SU-DHL-6 (cell line): Measurements from ENCODE around the gene GPR155.

ENCODE experiments used
- H2AFZ ChIP-seq: fragments of 200-600 bp; sonication (generic); 2 replicates; pipeline ENCODE4 v1.6.1; 2014; ENCODE audit warnings: low read depth, mild to moderate bottlenecking, moderate library complexity, mixed read lengths, antibody characterized with exemption, low read length; ENCODE audit not compliant: severe bottlenecking
- H3F3A ChIP-seq: fragments of 200-600 bp; shearing (Covaris generic); 2 replicates; pipeline ENCODE4 v1.6.0; 2016; ENCODE audit warnings: antibody characterized with exemption, mild to moderate bottlenecking; ENCODE audit not compliant: insufficient read depth
- H3K27ac ChIP-seq: fragments of 200-600 bp; sonication (generic); 2 replicates; pipeline ENCODE4 v1.5.1; 2016; ENCODE audit warnings: low read depth, mild to moderate bottlenecking, low read length, moderate library complexity, mixed read lengths
- H3K27me3 ChIP-seq: fragments of 200-600 bp; sonication (generic), shearing (Covaris generic); 2 replicates; pipeline ENCODE4 v1.6.0; 2014; ENCODE audit warnings: mild to moderate bottlenecking, low read length
- H3K36me3 ChIP-seq: fragments of 200-600 bp; sonication (generic); 2 replicates; pipeline ENCODE4 v1.6.1; 2014; ENCODE audit warnings: mild to moderate bottlenecking, low read length, mixed read lengths
- H3K4me2 ChIP-seq: fragments of 300-600, 200-600 bp; shearing (Covaris generic), sonication (generic); 2 replicates; pipeline ENCODE4 v1.6.0; 2014; ENCODE audit warnings: low read length, low read depth, mild to moderate bottlenecking; ENCODE audit not compliant: poor library complexity, severe bottlenecking
- H3K4me3 ChIP-seq: fragments of 200-600 bp; sonication (generic); 2 replicates; pipeline ENCODE4 v1.5.1; 2014; ENCODE audit warnings: antibody characterized with exemption, low read length, mild to moderate bottlenecking, mixed read lengths; ENCODE audit not compliant: insufficient read depth, poor library complexity, severe bottlenecking
- H3K79me2 ChIP-seq: fragments of 200-600 bp; sonication (generic); 2 replicates; pipeline ENCODE4 v1.6.1; 2014; ENCODE audit warnings: mild to moderate bottlenecking, low read length, moderate library complexity; ENCODE audit not compliant: insufficient read depth
- H3K9ac ChIP-seq: fragments of 200-600 bp; sonication (generic); 2 replicates; pipeline ENCODE4 v1.7.0; 2014; ENCODE audit warnings: mild to moderate bottlenecking, low read length
- H3K9me2 ChIP-seq: fragments of 200-600 bp; sonication (generic); replicated peaks from 2 replicates; pipeline ENCODE4 v1.6.1; 2014; ENCODE audit warnings: low read length; ENCODE audit not compliant: insufficient read depth
- H3K9me3 ChIP-seq: fragments of 200-600 bp; sonication (generic); 2 replicates; pipeline ENCODE4 v1.6.1; 2014; ENCODE audit warnings: low read length, mixed read lengths; ENCODE audit not compliant: insufficient read depth
- H4K20me1 ChIP-seq: fragments of 200-600 bp; sonication (generic); 2 replicates; pipeline ENCODE4 v1.6.1; 2014; ENCODE audit warnings: low read depth, mild to moderate bottlenecking, antibody characterized with exemption, low read length, moderate library complexity, mixed read lengths
- EZH2phosphoT487 ChIP-seq: fragments of 200-600 bp; sonication (generic), shearing (Covaris generic); conservative IDR thresholded peaks from 2 replicates; pipeline ENCODE4 v1.6.1; 2018; ENCODE audit warnings: mild to moderate bottlenecking, antibody characterized with exemption, low read length, moderate library complexity, mixed read lengths
- TF ChIP-seq, protein P1 (sequence below): fragments of 200-600 bp; sonication (generic); IDR thresholded peaks from one replicate; pipeline ENCODE4 v1.5.1; 2017; ENCODE audit warnings: antibody characterized with exemption, mild to moderate bottlenecking, low read length, moderate library complexity; ENCODE audit not compliant: insufficient read depth, poor library complexity, severe bottlenecking

Gene GPR155

DNA sequence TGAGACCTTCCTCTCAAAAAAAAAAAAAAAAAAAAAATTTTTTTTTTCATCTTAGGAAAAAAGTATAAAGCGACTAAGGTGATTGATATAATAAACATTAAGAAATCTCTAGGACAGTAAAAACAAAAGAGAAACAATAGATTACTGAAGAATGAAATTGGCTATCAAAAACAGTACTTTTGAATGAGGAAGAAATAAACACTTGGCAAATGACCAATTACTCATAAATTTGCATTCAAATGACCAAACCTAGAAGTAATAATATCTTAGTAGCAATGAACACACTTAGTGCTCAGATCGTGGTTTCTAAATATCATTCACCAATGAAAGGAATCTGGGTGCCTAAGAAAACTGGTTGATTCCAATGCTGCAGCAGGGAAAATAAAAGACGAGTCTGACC, 101.6 kb downstream of the GPR155 start:
- Histone ChIP-seq H3K36me3 (peaks cover 8% of the 10 kb centered on the region), H3K9me3 (no peaks in the 10 kb centered on the region), H3K4me2 (no peak overlapping the region), H3F3A (no peaks in the 10 kb centered on the region; the same call in 1 of the 2 replicates), H4K20me1 (no peaks in the 10 kb centered on the region), H3K9me2 (no peaks in the 10 kb centered on the region), H3K4me3 (no peak overlapping the region), H3K27ac (no peak overlapping the region), H2AFZ (no peak overlapping the region), H3K27me3 (no peaks in the 10 kb centered on the region), H3K9ac (no peak overlapping the region), H3K79me2 (no peaks in the 10 kb centered on the region)
- TF ChIP-seq, protein P1, sequence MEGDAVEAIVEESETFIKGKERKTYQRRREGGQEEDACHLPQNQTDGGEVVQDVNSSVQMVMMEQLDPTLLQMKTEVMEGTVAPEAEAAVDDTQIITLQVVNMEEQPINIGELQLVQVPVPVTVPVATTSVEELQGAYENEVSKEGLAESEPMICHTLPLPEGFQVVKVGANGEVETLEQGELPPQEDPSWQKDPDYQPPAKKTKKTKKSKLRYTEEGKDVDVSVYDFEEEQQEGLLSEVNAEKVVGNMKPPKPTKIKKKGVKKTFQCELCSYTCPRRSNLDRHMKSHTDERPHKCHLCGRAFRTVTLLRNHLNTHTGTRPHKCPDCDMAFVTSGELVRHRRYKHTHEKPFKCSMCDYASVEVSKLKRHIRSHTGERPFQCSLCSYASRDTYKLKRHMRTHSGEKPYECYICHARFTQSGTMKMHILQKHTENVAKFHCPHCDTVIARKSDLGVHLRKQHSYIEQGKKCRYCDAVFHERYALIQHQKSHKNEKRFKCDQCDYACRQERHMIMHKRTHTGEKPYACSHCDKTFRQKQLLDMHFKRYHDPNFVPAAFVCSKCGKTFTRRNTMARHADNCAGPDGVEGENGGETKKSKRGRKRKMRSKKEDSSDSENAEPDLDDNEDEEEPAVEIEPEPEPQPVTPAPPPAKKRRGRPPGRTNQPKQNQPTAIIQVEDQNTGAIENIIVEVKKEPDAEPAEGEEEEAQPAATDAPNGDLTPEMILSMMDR = no peak
- no peak for TF ChIP-seq EZH2phosphoT487

DNA sequence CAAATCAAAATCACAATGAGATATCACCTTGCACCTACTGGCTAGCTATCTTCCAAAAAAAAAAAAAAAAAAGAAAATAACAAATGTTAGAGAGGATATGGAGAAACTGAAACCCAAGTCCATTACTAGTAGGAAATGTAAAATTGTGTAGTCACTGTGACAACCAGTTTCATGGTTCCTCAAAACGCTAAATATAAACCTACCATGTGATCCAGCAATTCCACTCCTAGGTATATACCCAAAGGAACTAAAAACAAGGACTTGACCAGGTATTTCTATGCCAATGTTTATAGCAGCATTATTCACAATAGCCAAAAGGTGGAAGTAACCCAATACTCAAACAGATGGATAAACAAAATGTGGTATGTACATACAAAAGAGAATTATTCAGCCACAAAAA, 103.0 kb downstream of the GPR155 start:
- Histone ChIP-seq H4K20me1 (no peaks in the 10 kb centered on the region), H3K79me2 (no peaks in the 10 kb centered on the region), H3K36me3 (peaks cover 15% of the 10 kb centered on the region), H3F3A (no peaks in the 10 kb centered on the region; the same call in 1 of the 2 replicates), H3K4me2 (no peak overlapping the region), H3K27me3 (no peaks in the 10 kb centered on the region), H3K9me3 (no peaks in the 10 kb centered on the region), H3K27ac (no peak overlapping the region), H3K9ac (no peak overlapping the region), H2AFZ (no peak overlapping the region), H3K4me3 (no peak overlapping the region), H3K9me2 (no peaks in the 10 kb centered on the region)
- no peak for TF ChIP-seq EZH2phosphoT487
